Globus pallidus (tissue), 1 donor: Measurements from ENCODE around the gene SUB1.

Experiments
- DNase-seq: peaks from one replicate; pipeline ENCODE4 v3.0.0-alpha.2; 2015; ENCODE audit warnings: low spot score

Gene SUB1

GRCh38 chr5:32645246-32645645 is 59.9 kb downstream of the SUB1 start:
- no peak for DNase-seq

GRCh38 chr5:32646061-32646969 is 61.0 kb downstream of the SUB1 start:
- DNase-seq = no peak

GRCh38 chr5:32651088-32651487 is 65.7 kb downstream of the SUB1 start:
- DNase-seq = no peak

- DNase-seq = no peak
Observed at GRCh38 chr5:32651638-32652037, 66.3 kb downstream of the SUB1 start.
